ENCODE results near the gene PPFIA3. TPM values are rescaled to one million over a fixed set of nuclear protein-coding genes. Genes with fewer than 3 reads are reported as not detected.
"Not testable (repeated sequence)": the region's sequence is repeated elsewhere in the genome, so short reads cannot be mapped to it uniquely, and the experiment has no call there.

The PPFIA3 gene
- total RNA-seq, 1 donor from 2014 or later: 10.2 TPM

DNA sequence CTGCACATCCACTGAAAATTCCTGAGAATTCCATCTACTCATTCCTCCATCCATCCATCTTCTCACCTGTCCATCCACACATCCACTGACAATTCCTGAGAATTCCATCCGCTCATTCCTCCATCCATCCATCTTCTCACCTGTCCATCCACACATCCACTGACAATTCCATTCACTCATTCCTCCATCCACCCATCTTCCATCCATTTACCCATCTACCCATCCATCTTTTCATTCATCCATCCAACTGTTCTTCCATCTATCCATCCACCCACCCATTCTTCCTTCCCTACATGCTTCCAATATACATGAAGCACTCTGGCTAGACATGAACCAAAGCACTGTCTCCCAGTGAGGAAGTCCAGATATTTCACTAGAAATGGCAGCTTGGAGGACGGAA lies 53.9 kb downstream of the PPFIA3 start:
- no peak for DNase-seq (ENCODE audit: low read depth)

GRCh38 chr19:49180659-49181058 lies 61.3 kb downstream of the PPFIA3 start:
- no peak for DNase-seq (ENCODE audit: low read depth)

- not testable (repeated sequence) for DNase-seq (ENCODE audit: low read depth)
Observed at GRCh38 chr19:49182010-49182847, 62.9 kb downstream of the PPFIA3 start.

DNA sequence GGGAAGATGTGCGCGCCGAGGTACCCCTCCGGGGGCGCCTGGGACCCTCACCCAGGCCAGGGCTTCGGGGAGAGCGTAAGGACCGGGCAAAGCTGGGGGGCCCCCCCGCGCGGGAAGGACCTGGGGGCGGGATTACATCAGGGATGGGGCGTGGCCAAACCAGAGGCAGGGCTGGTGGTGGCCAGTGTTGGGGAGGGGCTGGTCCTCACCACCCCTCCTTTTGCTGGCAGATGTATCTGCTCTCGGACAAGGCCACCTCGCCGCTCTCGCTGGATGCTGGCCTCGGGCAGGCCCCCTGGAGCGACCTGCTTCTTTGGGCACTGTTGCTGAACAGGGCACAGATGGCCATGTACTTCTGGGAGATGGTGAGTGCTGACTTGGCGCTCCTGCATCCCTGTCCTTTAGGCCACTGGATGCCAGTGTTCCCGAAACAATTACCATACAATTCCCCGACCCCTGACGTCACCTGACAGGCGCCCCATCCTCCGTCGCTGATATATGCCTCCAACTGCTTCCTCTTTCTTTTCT lies 63.6 kb downstream of the PPFIA3 start:
- no peak for DNase-seq (ENCODE audit: low read depth)

- no peak for DNase-seq (ENCODE audit: low read depth)
Observed at GRCh38 chr19:49186108-49186507, 66.8 kb downstream of the PPFIA3 start.

DNA sequence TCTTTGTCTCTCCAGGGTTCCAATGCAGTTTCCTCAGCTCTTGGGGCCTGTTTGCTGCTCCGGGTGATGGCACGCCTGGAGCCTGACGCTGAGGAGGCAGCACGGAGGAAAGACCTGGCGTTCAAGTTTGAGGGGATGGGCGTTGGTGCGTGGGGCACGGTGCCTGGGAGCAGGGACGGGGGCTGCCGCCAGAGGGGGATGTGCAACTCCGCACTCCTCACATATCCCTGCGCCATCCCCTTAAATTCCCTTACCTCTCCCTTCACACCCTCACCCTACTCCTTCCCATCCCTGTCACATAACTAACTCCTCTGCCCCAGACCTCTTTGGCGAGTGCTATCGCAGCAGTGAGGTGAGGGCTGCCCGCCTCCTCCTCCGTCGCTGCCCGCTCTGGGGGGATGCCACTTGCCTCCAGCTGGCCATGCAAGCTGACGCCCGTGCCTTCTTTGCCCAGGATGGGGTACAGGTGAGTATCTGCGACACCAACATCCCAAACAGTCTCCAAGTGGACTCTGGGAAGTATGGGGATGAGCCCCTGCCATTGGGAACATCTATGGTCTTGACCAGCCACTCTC lies 69.4 kb downstream of the PPFIA3 start:
- no peak for DNase-seq (ENCODE audit: low read depth)

- no peak for DNase-seq (ENCODE audit: low read depth)
Observed at GRCh38 chr19:49189259-49189658, 69.9 kb downstream of the PPFIA3 start.

DNA sequence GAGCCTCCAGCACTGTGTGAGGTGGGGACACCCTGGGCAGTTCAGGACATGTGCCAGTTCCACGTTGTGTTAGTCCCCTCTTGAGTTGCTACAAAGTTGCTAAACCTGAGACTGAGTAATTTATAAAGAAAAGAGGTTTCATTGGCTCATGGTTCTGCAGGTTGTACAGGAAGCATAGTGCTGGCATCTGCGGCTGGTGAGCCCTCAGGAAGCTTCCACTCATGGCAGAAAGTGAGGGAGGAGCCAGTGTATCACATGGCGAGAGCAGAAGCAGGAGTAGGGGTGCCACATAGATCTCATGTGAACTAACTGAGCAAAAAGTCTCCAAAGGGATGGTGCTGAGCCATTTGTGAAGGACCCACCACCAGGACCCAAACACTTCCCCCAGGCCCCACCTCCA lies 71.4 kb downstream of the PPFIA3 start:
- no peak for DNase-seq (ENCODE audit: low read depth)

DNA sequence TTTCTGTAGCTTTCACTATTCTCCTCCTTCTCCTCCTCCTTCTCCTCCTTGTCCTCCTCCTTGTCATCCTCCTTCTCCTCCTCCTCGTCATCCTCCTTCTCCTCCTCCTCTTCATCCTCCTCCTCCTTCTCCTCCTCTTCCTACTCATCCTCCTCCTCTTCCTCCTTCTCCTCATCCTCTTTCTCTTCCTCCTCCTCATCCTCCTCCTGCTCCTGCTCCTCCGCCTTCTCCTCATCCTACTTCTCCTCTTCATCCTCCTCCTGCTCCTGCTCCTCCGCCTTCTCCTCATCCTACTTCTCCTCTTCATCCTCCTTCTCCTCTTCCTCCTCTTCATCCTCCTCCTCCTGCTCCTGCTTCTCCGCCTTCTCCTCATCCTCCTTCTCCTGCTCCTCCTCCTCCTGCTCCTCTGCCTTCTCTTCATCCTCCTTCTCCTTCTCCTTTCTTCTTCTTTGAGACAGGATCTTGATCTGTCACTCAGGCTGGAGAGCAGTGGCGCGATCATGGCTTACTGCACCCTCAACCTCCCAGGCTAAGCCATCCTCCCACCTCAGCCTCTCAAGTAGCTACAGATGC lies 74.6 kb downstream of the PPFIA3 start:
- DNase-seq (ENCODE audit: low read depth): no peak

- DNase-seq (ENCODE audit: low read depth): no peak
Observed at GRCh38 chr19:49194408-49194807, 75.1 kb downstream of the PPFIA3 start.

- DNase-seq (ENCODE audit: low read depth): no peak
Observed at GRCh38 chr19:49196527-49197240, 77.3 kb downstream of the PPFIA3 start.

DNA sequence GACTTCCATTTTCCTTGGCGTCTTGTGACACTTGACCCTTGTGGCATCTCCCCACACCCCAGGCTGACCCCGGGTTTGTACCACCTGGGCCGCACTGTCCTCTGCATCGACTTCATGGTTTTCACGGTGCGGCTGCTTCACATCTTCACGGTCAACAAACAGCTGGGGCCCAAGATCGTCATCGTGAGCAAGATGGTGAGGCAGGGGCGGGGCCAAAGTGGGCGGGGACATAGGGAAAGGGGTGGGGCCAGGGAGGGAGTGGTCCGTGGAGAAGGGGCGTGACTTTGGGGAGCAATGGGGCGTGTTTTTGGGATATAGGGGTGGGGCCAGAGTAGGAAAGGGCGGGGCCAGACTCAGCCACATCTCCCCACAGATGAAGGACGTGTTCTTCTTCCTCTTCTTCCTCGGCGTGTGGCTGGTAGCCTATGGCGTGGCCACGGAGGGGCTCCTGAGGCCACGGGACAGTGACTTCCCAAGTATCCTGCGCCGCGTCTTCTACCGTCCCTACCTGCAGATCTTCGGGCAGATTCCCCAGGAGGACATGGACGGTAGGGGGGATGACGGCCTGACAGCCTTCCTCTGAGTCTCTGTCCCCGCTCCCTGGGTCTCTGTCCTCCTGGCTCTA lies 81.0 kb downstream of the PPFIA3 start:
- no peak for DNase-seq (ENCODE audit: low read depth)

Other genes starting within 250 kb of the PPFIA3 start
- 62.2 and 81.7 TPM in 2 replicates for gene PPP1R15A, start 247.1 kb upstream of the PPFIA3 start, total RNA-seq
- gene TULP2, start 220.8 kb upstream of the PPFIA3 start, total RNA-seq: not detected in 2 replicates
- 178 and 199 TPM in 2 replicates for gene NUCB1, start 219.2 kb upstream of the PPFIA3 start, total RNA-seq
- gene DHDH, start 185.8 kb upstream of the PPFIA3 start, total RNA-seq: 0.32 TPM in 1 of 2 replicates, not detected in the other
- gene BAX, start 164.7 kb upstream of the PPFIA3 start, total RNA-seq: 59.7 and 78.0 TPM in 2 replicates
- gene FTL, start 154.2 kb upstream of the PPFIA3 start, total RNA-seq: 1,692 and 1,792 TPM in 2 replicates
- 358 and 408 TPM in 2 replicates for gene GYS1, start 126.2 kb upstream of the PPFIA3 start, total RNA-seq
- gene RUVBL2, start 125.7 kb upstream of the PPFIA3 start, total RNA-seq: 94.7 and 106 TPM in 2 replicates
- gene LHB, start 102.5 kb upstream of the PPFIA3 start, total RNA-seq: not detected in 2 replicates
- gene CGB3, start 95.2 kb upstream of the PPFIA3 start, total RNA-seq: not detected in 2 replicates
- not detected in 2 replicates for gene CGB2, start 87.7 kb upstream of the PPFIA3 start, total RNA-seq
- gene CGB1, start 82.6 kb upstream of the PPFIA3 start, total RNA-seq: not detected in 2 replicates
- gene CGB5, start 75.7 kb upstream of the PPFIA3 start, total RNA-seq: not detected in 2 replicates
- gene CGB8, start 70.4 kb upstream of the PPFIA3 start, total RNA-seq: not detected in 2 replicates
- gene CGB7, start 61.8 kb upstream of the PPFIA3 start, total RNA-seq: 0.29 TPM in 1 of 2 replicates, not detected in the other
- not detected in 2 replicates for gene NTF4, start 54.7 kb upstream of the PPFIA3 start, total RNA-seq
- gene KCNA7, start 46.8 kb upstream of the PPFIA3 start, total RNA-seq: 0.21 and 1.3 TPM in 2 replicates
- 312 and 331 TPM in 2 replicates for gene SNRNP70, start 34.1 kb upstream of the PPFIA3 start, total RNA-seq
- gene LIN7B, start 5.2 kb upstream of the PPFIA3 start, total RNA-seq: 22.1 and 44.2 TPM in 2 replicates
- gene C19orf73, start 401 bp upstream of the PPFIA3 start, total RNA-seq: not detected in 2 replicates
- 375 and 578 TPM in 2 replicates for gene HRC, start 35.9 kb downstream of the PPFIA3 start, total RNA-seq
- gene TRPM4, start 38.2 kb downstream of the PPFIA3 start, total RNA-seq: 14.3 and 18.6 TPM in 2 replicates
- gene SLC6A16, start 205.6 kb downstream of the PPFIA3 start, total RNA-seq: 0.51 and 2.0 TPM in 2 replicates
- gene CD37, start 215.9 kb downstream of the PPFIA3 start, total RNA-seq: not detected in 2 replicates
- gene TEAD2, start 242.9 kb downstream of the PPFIA3 start, total RNA-seq: 43.8 and 45.3 TPM in 2 replicates
- 0.36 and 2.4 TPM in 2 replicates for gene DKKL1, start 244.3 kb downstream of the PPFIA3 start, total RNA-seq